HG03520 (cell line): ENCODE measurements around the gene SCG2.

Source experiments
- ATAC-seq: cut with Tn5 transposase; IDR thresholded peaks from one replicate; pipeline ENCODE4 v1.9.1; 2021; ENCODE audit warnings: mild to moderate bottlenecking, moderate library complexity; ENCODE audit not compliant: unreplicated experiment

SCG2 gene

DNA sequence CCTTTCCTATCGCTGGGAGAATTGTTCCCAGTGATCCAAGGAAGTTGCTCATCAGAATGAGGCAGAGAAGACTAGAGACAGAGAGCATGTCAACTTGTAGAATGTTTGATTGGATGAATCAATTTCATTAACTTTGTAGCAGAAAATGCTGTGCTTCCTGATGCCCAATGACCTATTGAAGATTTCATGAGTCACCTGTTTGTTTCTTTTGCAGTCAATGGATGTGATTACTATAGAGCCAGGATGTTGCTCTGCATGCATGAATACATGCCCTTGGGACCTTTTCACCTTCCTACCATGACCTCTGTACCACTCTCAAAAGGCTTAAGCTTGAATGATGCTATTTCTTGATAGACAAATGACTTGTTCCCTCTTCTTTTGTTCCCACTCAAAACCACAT is 23.3 kb downstream of the SCG2 start:
- ATAC-seq = no peak

GRCh38 chr2:223576873-223577272 is 25.3 kb downstream of the SCG2 start:
- ATAC-seq = no peak

DNA sequence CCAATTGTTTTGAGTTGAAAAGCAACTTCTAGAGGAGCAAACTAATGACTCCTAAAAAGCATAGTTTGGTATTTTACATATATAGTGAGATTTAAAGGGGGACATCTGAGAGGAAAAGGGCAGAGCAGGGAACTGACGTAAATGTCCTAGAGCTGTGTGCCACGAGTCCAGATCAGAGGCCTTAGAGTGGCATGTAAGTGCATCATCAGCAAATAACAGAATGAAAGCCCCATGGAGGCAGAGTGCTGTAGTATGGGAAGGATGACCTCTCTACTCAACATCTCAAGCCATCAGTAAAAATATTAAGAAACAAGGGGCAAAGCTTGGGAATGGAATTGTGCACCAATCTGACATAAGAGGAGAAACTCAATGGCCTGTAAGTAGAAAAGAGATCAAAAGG is 31.4 kb downstream of the SCG2 start:
- ATAC-seq = no peak

GRCh38 chr2:223566396-223566795 is 35.8 kb downstream of the SCG2 start:
- ATAC-seq = no peak

GRCh38 chr2:223563462-223563861 is 38.7 kb downstream of the SCG2 start:
- no peak for ATAC-seq

GRCh38 chr2:223562078-223562477 is 40.1 kb downstream of the SCG2 start:
- ATAC-seq = no peak

DNA sequence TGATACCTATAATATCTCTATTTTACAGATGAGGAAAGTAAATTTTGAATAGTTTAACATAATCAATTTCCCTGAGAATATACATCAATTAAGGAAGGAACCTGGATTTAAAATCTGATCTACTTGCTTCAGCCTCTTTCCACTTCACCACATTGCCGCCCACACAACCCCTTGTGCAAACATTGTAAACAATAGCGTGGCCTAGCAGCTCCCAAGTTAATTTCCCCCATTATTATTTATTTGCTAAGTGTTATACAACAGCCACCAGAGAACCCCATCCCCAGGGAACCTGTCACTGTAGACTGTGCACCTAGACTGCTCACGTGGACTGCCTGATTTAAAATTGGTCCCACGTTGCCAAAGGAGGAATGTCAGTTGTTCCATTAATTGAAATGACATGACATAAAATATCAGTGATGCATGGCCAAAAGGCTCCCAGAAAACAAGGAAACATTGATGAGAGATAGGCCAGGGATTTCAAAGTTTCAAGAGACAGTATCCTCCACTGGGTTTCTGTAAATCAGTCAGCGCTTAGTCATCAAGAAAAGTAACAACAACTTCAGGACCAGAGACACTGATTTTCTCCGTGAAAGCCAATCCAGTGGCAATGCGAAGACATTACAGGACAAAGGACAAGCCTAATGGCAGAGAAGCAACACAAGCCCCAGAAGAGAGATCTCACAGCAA is 41.3 kb downstream of the SCG2 start:
- no peak for ATAC-seq

- no peak for ATAC-seq
Measured at GRCh38 chr2:223558970-223559369, 43.2 kb downstream of the SCG2 start.

GRCh38 chr2:223554923-223555322 is 47.2 kb downstream of the SCG2 start:
- ATAC-seq = no peak

- no peak for ATAC-seq
Measured at GRCh38 chr2:223549215-223549614, 52.9 kb downstream of the SCG2 start.

GRCh38 chr2:223548194-223548593 is 54.0 kb downstream of the SCG2 start:
- ATAC-seq = no peak
